ENCODE results near the gene ABHD16A.

ABHD16A gene

GRCh38 chr6:31697555-31697954 lies 5.6 kb downstream of the ABHD16A start:
- peaks cover 28% of the 10 kb centered on the region for H3K36me3 ChIP-seq (replicated peaks)
- DNase-seq (ENCODE audit: low spot score in 2 of 2), result no peak
- peaks cover 7% of the 10 kb centered on the region; the same call in 1 of the 2 replicates for H3K4me1 ChIP-seq
- no peaks in the 10 kb centered on the region for H3K27me3 ChIP-seq (ENCODE audit: low read depth)
- no peaks in the 10 kb centered on the region for H3K9me3 ChIP-seq
- H3K4me3 ChIP-seq, result no peak overlapping the region
- in situ Hi-C loops (cut with MboI; ENCODE audit: low sequenced_read_pairs), result no loop called here

GRCh38 chr6:31693535-31693934 lies 9.6 kb downstream of the ABHD16A start:
- Histone ChIP-seq H3K9me3 (no peaks in the 10 kb centered on the region), H3K27me3 (ENCODE audit: low read depth) (no peaks in the 10 kb centered on the region), H3K4me3 (no peak overlapping the region), H3K36me3 (replicated peaks) (peaks cover 44% of the 10 kb centered on the region), H3K4me1 (no peaks in the 10 kb centered on the region)
- in situ Hi-C loops (cut with MboI; ENCODE audit: low sequenced_read_pairs), result no loop called here
- DNase-seq (ENCODE audit: low spot score in 2 of 2), result no peak

GRCh38 chr6:31692886-31693285 lies 10.2 kb downstream of the ABHD16A start:
- Histone ChIP-seq H3K4me1 (no peaks in the 10 kb centered on the region), H3K36me3 (replicated peaks) (peaks cover 50% of the 10 kb centered on the region), H3K4me3 (no peak overlapping the region), H3K9me3 (no peaks in the 10 kb centered on the region), H3K27me3 (ENCODE audit: low read depth) (no peaks in the 10 kb centered on the region)
- DNase-seq (ENCODE audit: low spot score in 2 of 2), result no peak
- in situ Hi-C loops (cut with MboI; ENCODE audit: low sequenced_read_pairs), result no loop called here

- Histone ChIP-seq H3K36me3 (replicated peaks) (peaks cover 53% of the 10 kb centered on the region), H3K27me3 (ENCODE audit: low read depth) (no peaks in the 10 kb centered on the region), H3K9me3 (no peaks in the 10 kb centered on the region), H3K4me1 (no peaks in the 10 kb centered on the region), H3K4me3 (no peak overlapping the region)
- DNase-seq (ENCODE audit: low spot score in 2 of 2), result no peak
- in situ Hi-C loops (cut with MboI; ENCODE audit: low sequenced_read_pairs), result no loop called here
These were observed 10.8 kb downstream of the ABHD16A start for GRCh38 chr6:31692353-31692752.

GRCh38 chr6:31691564-31692108 lies 11.5 kb downstream of the ABHD16A start:
- peaks cover 52% of the 10 kb centered on the region for H3K36me3 ChIP-seq (replicated peaks)
- in situ Hi-C loops (cut with MboI; ENCODE audit: low sequenced_read_pairs), result no loop called here

GRCh38 chr6:31691078-31691463 lies 12.1 kb downstream of the ABHD16A start:
- H3K4me3 ChIP-seq, result no peak overlapping the region
- in situ Hi-C loops (cut with MboI; ENCODE audit: low sequenced_read_pairs), result no loop called here
- DNase-seq (ENCODE audit: low spot score in 2 of 2), result no peak
- H3K9me3 ChIP-seq, result no peaks in the 10 kb centered on the region
- H3K4me1 ChIP-seq, result no peaks in the 10 kb centered on the region
- H3K27me3 ChIP-seq (ENCODE audit: low read depth), result no peaks in the 10 kb centered on the region
- peaks cover 52% of the 10 kb centered on the region for H3K36me3 ChIP-seq (replicated peaks)

More at GRCh38 chr6:31691564-31692108, 11.5 kb downstream of the ABHD16A start:
- Histone ChIP-seq H3K9me3 (no peaks in the 10 kb centered on the region), H3K4me1 (no peaks in the 10 kb centered on the region), H3K27me3 (ENCODE audit: low read depth) (no peaks in the 10 kb centered on the region), H3K4me3 (no peak overlapping the region)
- no peak for DNase-seq (ENCODE audit: low spot score in 2 of 2)

GRCh38 chr6:31690231-31691077 lies 12.7 kb downstream of the ABHD16A start:
- Histone ChIP-seq H3K4me1 (no peaks in the 10 kb centered on the region), H3K9me3 (no peaks in the 10 kb centered on the region), H3K36me3 (replicated peaks) (peaks cover 52% of the 10 kb centered on the region), H3K4me3 (no peak overlapping the region), H3K27me3 (ENCODE audit: low read depth) (no peaks in the 10 kb centered on the region)
- DNase-seq (ENCODE audit: low spot score in 2 of 2), result no peak
- in situ Hi-C loops (cut with MboI; ENCODE audit: low sequenced_read_pairs), result no loop called here

GRCh38 chr6:31689249-31690110 lies 13.6 kb downstream of the ABHD16A start:
- H3K36me3 ChIP-seq (replicated peaks), result peaks cover 46% of the 10 kb centered on the region
- in situ Hi-C loops (cut with MboI; ENCODE audit: low sequenced_read_pairs), result no loop called here
- DNase-seq (ENCODE audit: low spot score in 2 of 2), result peak in 1 of 2 experiments; percentile 35
- H3K4me3 ChIP-seq, result no peak overlapping the region
- H3K27me3 ChIP-seq (ENCODE audit: low read depth), result no peaks in the 10 kb centered on the region
- no peaks in the 10 kb centered on the region for H3K9me3 ChIP-seq
- no peaks in the 10 kb centered on the region for H3K4me1 ChIP-seq

GRCh38 chr6:31687860-31688693 lies 15.0 kb downstream of the ABHD16A start:
- in situ Hi-C loops (cut with MboI; ENCODE audit: low sequenced_read_pairs), result no loop called here
- peaks cover 40% of the 10 kb centered on the region for H3K36me3 ChIP-seq (replicated peaks)

GRCh38 chr6:31687321-31687720 lies 15.8 kb downstream of the ABHD16A start:
- no peak for DNase-seq (ENCODE audit: low spot score in 2 of 2)
- H3K9me3 ChIP-seq, result no peaks in the 10 kb centered on the region
- peaks cover 36% of the 10 kb centered on the region for H3K36me3 ChIP-seq (replicated peaks)
- in situ Hi-C loops (cut with MboI; ENCODE audit: low sequenced_read_pairs), result no loop called here
- H3K4me3 ChIP-seq, result no peak overlapping the region
- H3K4me1 ChIP-seq, result no peaks in the 10 kb centered on the region
- H3K27me3 ChIP-seq (ENCODE audit: low read depth), result no peaks in the 10 kb centered on the region

More at GRCh38 chr6:31687860-31688693, 15.0 kb downstream of the ABHD16A start:
- no peaks in the 10 kb centered on the region for H3K27me3 ChIP-seq (ENCODE audit: low read depth)
- H3K9me3 ChIP-seq, result no peaks in the 10 kb centered on the region
- DNase-seq (ENCODE audit: low spot score in 2 of 2), result no peak
- H3K4me1 ChIP-seq, result no peaks in the 10 kb centered on the region
- H3K4me3 ChIP-seq, result no peak overlapping the region

GRCh38 chr6:31686483-31686882 lies 16.6 kb downstream of the ABHD16A start:
- DNase-seq (ENCODE audit: low spot score in 2 of 2), result no peak
- H3K27me3 ChIP-seq (ENCODE audit: low read depth), result no peaks in the 10 kb centered on the region
- no peak overlapping the region for H3K4me3 ChIP-seq
- H3K9me3 ChIP-seq, result no peaks in the 10 kb centered on the region
- H3K4me1 ChIP-seq, result peaks cover 2% of the 10 kb centered on the region
- in situ Hi-C loops (cut with MboI; ENCODE audit: low sequenced_read_pairs), result no loop called here
- peaks cover 36% of the 10 kb centered on the region for H3K36me3 ChIP-seq (replicated peaks)

GRCh38 chr6:31683591-31683990 lies 19.5 kb downstream of the ABHD16A start:
- in situ Hi-C loops (cut with MboI; ENCODE audit: low sequenced_read_pairs), result no loop called here
- no peak overlapping the region for H3K4me3 ChIP-seq

GRCh38 chr6:31681135-31681671 lies 21.9 kb downstream of the ABHD16A start:
- Histone ChIP-seq H3K4me1 (peaks cover 12% of the 10 kb centered on the region), H3K4me3 (peak overlapping the region; percentile 30), H3K9me3 (no peaks in the 10 kb centered on the region), H3K36me3 (replicated peaks) (no peaks in the 10 kb centered on the region), H3K27me3 (ENCODE audit: low read depth) (no peaks in the 10 kb centered on the region)
- in situ Hi-C loops (cut with MboI; ENCODE audit: low sequenced_read_pairs), result no loop called here
- DNase-seq (ENCODE audit: low spot score in 2 of 2), result peak in 1 of 2 experiments; percentile 63

More at GRCh38 chr6:31683591-31683990, 19.5 kb downstream of the ABHD16A start:
- Histone ChIP-seq H3K9me3 (no peaks in the 10 kb centered on the region), H3K4me1 (peaks cover 12% of the 10 kb centered on the region), H3K27me3 (ENCODE audit: low read depth) (no peaks in the 10 kb centered on the region), H3K36me3 (replicated peaks) (peaks cover 13% of the 10 kb centered on the region)
- DNase-seq (ENCODE audit: low spot score in 2 of 2), result no peak

Data from HAP-1 (cell line).